ENCODE results near the gene PHIP. TPM values are rescaled to one million over a fixed set of nuclear protein-coding genes. Genes with fewer than 3 reads are reported as not detected.
A peak's percentile ranks its signal among the peaks of the same experiment; 100 is the strongest.

PHIP gene
- total RNA-seq, 2 experiments from 2014 or later, result 29.1 to 30.2 TPM

GRCh38 chr6:79082304-79082703 lies 4.2 kb upstream of the PHIP start:
- H3K4me3 Mint-ChIP-seq, result no peak overlapping the region
- H3K9me3 Mint-ChIP-seq (ENCODE audit: insufficient read depth), result no peaks in the 10 kb centered on the region
- ATAC-seq, result no peak
- no peaks in the 10 kb centered on the region for H3K36me3 Mint-ChIP-seq (ENCODE audit: low read depth)
- CTCF ChIA-PET, result no interaction called here
- H3K4me1 Mint-ChIP-seq (ENCODE audit: low read depth), result peaks cover 18% of the 10 kb centered on the region
- peaks cover 25% of the 10 kb centered on the region for H3K27me3 Mint-ChIP-seq (ENCODE audit: low read depth)
- no peak for DNase-seq
- POLR2A ChIA-PET, result no interaction called here
- H3K27ac Mint-ChIP-seq, result no peak overlapping the region

- no peak overlapping the region for H3K4me3 Mint-ChIP-seq
- peaks cover 18% of the 10 kb centered on the region for H3K4me1 Mint-ChIP-seq (ENCODE audit: low read depth)
- DNase-seq (no peak), ATAC-seq (no peak)
- H3K9me3 Mint-ChIP-seq (ENCODE audit: insufficient read depth), result no peaks in the 10 kb centered on the region
- POLR2A ChIA-PET, result no interaction called here
- peaks cover 2% of the 10 kb centered on the region for H3K36me3 Mint-ChIP-seq (ENCODE audit: low read depth)
- H3K27me3 Mint-ChIP-seq (ENCODE audit: low read depth), result peaks cover 20% of the 10 kb centered on the region
- CTCF ChIA-PET, result no interaction called here
- no peak overlapping the region for H3K27ac Mint-ChIP-seq
Measured at GRCh38 chr6:79081663-79082062, 3.6 kb upstream of the PHIP start.

- Mint-ChIP-seq H3K36me3 (ENCODE audit: low read depth) (peaks cover 11% of the 10 kb centered on the region), H3K4me1 (ENCODE audit: low read depth) (peaks cover 35% of the 10 kb centered on the region), H3K27me3 (ENCODE audit: low read depth) (peaks cover 15% of the 10 kb centered on the region), H3K9me3 (ENCODE audit: insufficient read depth) (no peaks in the 10 kb centered on the region), H3K27ac (no peak overlapping the region), H3K4me3 (peak overlapping the region; percentile 93)
- no peak for ATAC-seq
- ChIA-PET POLR2A (no interaction called here), CTCF (interaction anchor here (1.2 kb wide), 1 partner anchor 39 kb away, joined by 3 read pairs; no protein-coding TSS in a partner anchor)
- no peak for DNase-seq
Measured at GRCh38 chr6:79079561-79080041, 1.5 kb upstream of the PHIP start.

GRCh38 chr6:79077715-79078074 lies 359 bp downstream of the PHIP start:
- H3K27ac Mint-ChIP-seq, result peak overlapping the region; percentile 97
- peak overlapping the region; percentile 93 for H3K4me3 Mint-ChIP-seq
- no peaks in the 10 kb centered on the region for H3K9me3 Mint-ChIP-seq (ENCODE audit: insufficient read depth)
- ATAC-seq, result peak; percentile 37
- peaks cover 44% of the 10 kb centered on the region for H3K4me1 Mint-ChIP-seq (ENCODE audit: low read depth)
- POLR2A ChIA-PET, result interaction anchor here (0.8 to 2.6 kb wide), 16 partner anchors 8 to 211 kb away, joined by 3 to 15 read pairs (median 4); partner anchors contain the start of gene IRAK1BP1
- H3K27me3 Mint-ChIP-seq (ENCODE audit: low read depth), result peaks cover 9% of the 10 kb centered on the region
- H3K36me3 Mint-ChIP-seq (ENCODE audit: low read depth), result peaks cover 21% of the 10 kb centered on the region
- CTCF ChIA-PET, result interaction anchor here (1.0 to 1.4 kb wide), 2 partner anchors 8 to 64 kb away, joined by 3 to 5 read pairs; no protein-coding TSS in a partner anchor
- DNase-seq, result peak; percentile 63

- ChIA-PET CTCF (interaction anchor here (0.7 to 1.7 kb wide), 8 partner anchors 8 to 793 kb away, joined by 3 to 5 read pairs (median 4); no protein-coding TSS in a partner anchor), POLR2A (interaction anchor here (0.7 to 2.6 kb wide), 17 partner anchors 8 to 210 kb away, joined by 3 to 15 read pairs (median 5); partner anchors contain the start of genes HMGN3 and IRAK1BP1)
- H3K4me3 Mint-ChIP-seq, result peak overlapping the region; percentile 82
- peak; percentile 48 for ATAC-seq
- peak; percentile 85 for DNase-seq
- peak overlapping the region; percentile 95 for H3K27ac Mint-ChIP-seq
- H3K4me1 Mint-ChIP-seq (ENCODE audit: low read depth), result peaks cover 48% of the 10 kb centered on the region
- no peaks in the 10 kb centered on the region for H3K9me3 Mint-ChIP-seq (ENCODE audit: insufficient read depth)
- H3K27me3 Mint-ChIP-seq (ENCODE audit: low read depth), result peaks cover 4% of the 10 kb centered on the region
- H3K36me3 Mint-ChIP-seq (ENCODE audit: low read depth), result peaks cover 23% of the 10 kb centered on the region
Measured at GRCh38 chr6:79076782-79077641, 1.0 kb downstream of the PHIP start.

GRCh38 chr6:79076160-79076559 lies 1.9 kb downstream of the PHIP start:
- ChIA-PET POLR2A (interaction anchor here (0.6 to 2.3 kb wide), 6 partner anchors 9 to 209 kb away, joined by 3 to 11 read pairs (median 3); partner anchors contain the start of genes HMGN3 and IRAK1BP1), CTCF (interaction anchor here (0.7 to 1.7 kb wide), 8 partner anchors 9 to 794 kb away, joined by 3 to 5 read pairs (median 4); no protein-coding TSS in a partner anchor)
- H3K27ac Mint-ChIP-seq, result peak overlapping the region; percentile 95
- no peaks in the 10 kb centered on the region for H3K9me3 Mint-ChIP-seq (ENCODE audit: insufficient read depth)
- H3K4me3 Mint-ChIP-seq, result peak overlapping the region; percentile 82
- H3K4me1 Mint-ChIP-seq (ENCODE audit: low read depth), result peaks cover 51% of the 10 kb centered on the region
- no peaks in the 10 kb centered on the region for H3K27me3 Mint-ChIP-seq (ENCODE audit: low read depth)
- peaks cover 25% of the 10 kb centered on the region for H3K36me3 Mint-ChIP-seq (ENCODE audit: low read depth)
- DNase-seq (no peak), ATAC-seq (no peak)

- no peak for DNase-seq
- no peak for ATAC-seq
- POLR2A ChIA-PET, result no interaction called here
- peaks cover 48% of the 10 kb centered on the region for H3K4me1 Mint-ChIP-seq (ENCODE audit: low read depth)
- no peaks in the 10 kb centered on the region for H3K9me3 Mint-ChIP-seq (ENCODE audit: insufficient read depth)
- H3K36me3 Mint-ChIP-seq (ENCODE audit: low read depth), result peaks cover 34% of the 10 kb centered on the region
- no peaks in the 10 kb centered on the region for H3K27me3 Mint-ChIP-seq (ENCODE audit: low read depth)
- no peak overlapping the region for H3K27ac Mint-ChIP-seq
- CTCF ChIA-PET, result no interaction called here
- no peak overlapping the region for H3K4me3 Mint-ChIP-seq
Measured at GRCh38 chr6:79073888-79074287, 4.2 kb downstream of the PHIP start.

GRCh38 chr6:79072640-79073181 lies 5.3 kb downstream of the PHIP start:
- no peaks in the 10 kb centered on the region for H3K27me3 Mint-ChIP-seq (ENCODE audit: low read depth)
- no peaks in the 10 kb centered on the region for H3K9me3 Mint-ChIP-seq (ENCODE audit: insufficient read depth)
- ChIA-PET CTCF (interaction anchor here (0.7 to 1.0 kb wide), 2 partner anchors 19 to 37 kb away, joined by 3 read pairs; no protein-coding TSS in a partner anchor), POLR2A (no interaction called here)
- DNase-seq (no peak), ATAC-seq (no peak)
- H3K36me3 Mint-ChIP-seq (ENCODE audit: low read depth), result peaks cover 34% of the 10 kb centered on the region
- H3K4me3 Mint-ChIP-seq, result no peak overlapping the region
- no peak overlapping the region for H3K27ac Mint-ChIP-seq
- H3K4me1 Mint-ChIP-seq (ENCODE audit: low read depth), result peaks cover 46% of the 10 kb centered on the region

GRCh38 chr6:79071547-79071946 lies 6.5 kb downstream of the PHIP start:
- no peak for ATAC-seq
- H3K27me3 Mint-ChIP-seq (ENCODE audit: low read depth), result no peaks in the 10 kb centered on the region
- H3K9me3 Mint-ChIP-seq (ENCODE audit: insufficient read depth), result no peaks in the 10 kb centered on the region
- POLR2A ChIA-PET, result no interaction called here
- peaks cover 34% of the 10 kb centered on the region for H3K36me3 Mint-ChIP-seq (ENCODE audit: low read depth)
- H3K4me3 Mint-ChIP-seq, result no peak overlapping the region
- H3K27ac Mint-ChIP-seq, result no peak overlapping the region
- peaks cover 46% of the 10 kb centered on the region for H3K4me1 Mint-ChIP-seq (ENCODE audit: low read depth)
- DNase-seq, result no peak
- CTCF ChIA-PET, result interaction anchor here (2.0 kb wide), 1 partner anchor 17 kb away, joined by 5 read pairs; no protein-coding TSS in a partner anchor

GRCh38 chr6:79070206-79070825 lies 7.7 kb downstream of the PHIP start:
- no peak for DNase-seq
- H3K36me3 Mint-ChIP-seq (ENCODE audit: low read depth), result peaks cover 28% of the 10 kb centered on the region
- CTCF ChIA-PET, result interaction anchor here (0.6 to 2.0 kb wide), 2 partner anchors 16 to 20 kb away, joined by 3 to 5 read pairs; no protein-coding TSS in a partner anchor
- H3K27me3 Mint-ChIP-seq (ENCODE audit: low read depth), result no peaks in the 10 kb centered on the region
- no peak overlapping the region for H3K27ac Mint-ChIP-seq
- no peak overlapping the region for H3K4me3 Mint-ChIP-seq
- POLR2A ChIA-PET, result interaction anchor here (1.5 kb wide), 1 partner anchor 8 kb away, joined by 10 read pairs; the partner anchor contains the start of gene PHIP
- H3K4me1 Mint-ChIP-seq (ENCODE audit: low read depth), result peaks cover 36% of the 10 kb centered on the region
- H3K9me3 Mint-ChIP-seq (ENCODE audit: insufficient read depth), result no peaks in the 10 kb centered on the region
- no peak for ATAC-seq

GRCh38 chr6:79066828-79067227 lies 11.2 kb downstream of the PHIP start:
- Mint-ChIP-seq H3K36me3 (ENCODE audit: low read depth) (peaks cover 13% of the 10 kb centered on the region), H3K9me3 (ENCODE audit: insufficient read depth) (no peaks in the 10 kb centered on the region), H3K4me1 (ENCODE audit: low read depth) (peaks cover 9% of the 10 kb centered on the region), H3K27ac (no peak overlapping the region), H3K4me3 (no peak overlapping the region), H3K27me3 (ENCODE audit: low read depth) (no peaks in the 10 kb centered on the region)
- DNase-seq, result no peak
- CTCF ChIA-PET, result interaction anchor here (1.0 kb wide), 1 partner anchor 10 kb away, joined by 4 read pairs; no protein-coding TSS in a partner anchor
- POLR2A ChIA-PET, result interaction anchor here (0.7 to 1.5 kb wide), 2 partner anchors 10 to 11 kb away, joined by 3 to 6 read pairs; partner anchors contain the start of gene PHIP
- no peak for ATAC-seq

All from activated CD8-positive, alpha-beta T cell treated with anti-CD3 and anti-CD28 coated beads, Interleukin-2, amount 10 ng/mL, durations not matched to agents 7 days and 5 days (primary cell).